ENCODE results near the gene PADI6. TPM values are rescaled to one million over a fixed set of nuclear protein-coding genes. Genes with fewer than 3 reads are reported as not detected.

Gene PADI6
- total RNA-seq, 1 donor from 2014 or later, result not detected

GRCh38 chr1:17352419-17352909, 19.5 kb upstream of the PADI6 start:
- no peak for DNase-seq (ENCODE audit: low spot score)

GRCh38 chr1:17355898-17356297, 16.1 kb upstream of the PADI6 start:
- DNase-seq (ENCODE audit: low spot score), result no peak

More at GRCh38 chr1:17352419-17352909, 19.5 kb upstream of the PADI6 start:
- intact Hi-C loops (cut with DNase I), result no loop called here

DNA sequence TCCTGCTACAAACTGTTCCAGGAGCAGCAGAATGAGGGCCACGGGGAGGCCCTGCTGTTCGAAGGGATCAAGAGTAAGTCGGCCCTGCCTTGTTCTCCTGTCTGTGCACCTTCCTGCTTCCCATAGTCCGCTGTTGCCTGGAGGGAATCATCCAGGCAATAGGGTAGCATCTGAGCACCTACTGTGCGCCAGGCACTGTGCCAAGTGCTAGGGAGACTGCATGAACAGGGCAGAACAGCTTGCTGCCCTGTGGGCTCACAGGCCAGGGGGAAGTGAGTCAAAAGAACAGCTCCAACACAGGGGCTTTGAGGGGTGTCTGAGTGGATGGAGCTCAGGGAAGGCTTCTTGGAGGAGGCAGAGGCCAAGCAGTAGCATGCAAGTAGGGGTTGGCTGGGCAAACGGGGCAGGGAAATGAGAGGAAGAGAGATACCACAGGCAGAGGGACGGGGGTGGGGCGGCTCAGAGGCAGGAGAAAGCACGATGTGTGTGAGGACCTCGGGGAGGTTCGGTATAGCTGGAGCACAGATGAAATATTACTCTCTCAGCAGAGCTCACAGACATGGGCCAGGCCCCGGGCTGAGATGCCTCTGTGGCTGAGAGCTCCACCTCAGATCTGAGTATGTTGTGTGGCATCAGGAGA, 15.5 kb upstream of the PADI6 start:
- intact Hi-C loops (cut with DNase I), result no loop called here

More at GRCh38 chr1:17355898-17356297, 16.1 kb upstream of the PADI6 start:
- intact Hi-C loops (cut with DNase I), result no loop called here

DNA sequence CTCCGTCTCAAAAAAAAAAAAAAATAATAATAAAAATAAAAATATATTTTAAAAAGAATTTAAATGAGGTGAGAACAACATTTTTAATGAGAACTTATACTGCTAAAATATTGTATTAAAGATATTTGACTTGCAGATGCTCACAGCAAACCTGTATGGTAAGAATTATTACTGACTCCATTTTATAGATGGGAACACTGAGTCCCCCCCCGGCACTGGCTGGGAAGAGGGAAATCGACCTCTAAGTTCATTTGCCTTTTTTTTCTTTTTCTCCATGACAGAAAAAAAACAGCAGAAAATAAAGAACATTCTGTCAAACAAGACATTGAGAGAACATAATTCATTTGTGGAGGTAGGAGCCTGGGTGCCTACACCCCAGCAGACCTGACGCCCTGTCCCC, 13.4 kb upstream of the PADI6 start:
- DNase-seq (ENCODE audit: low spot score), result no peak
- intact Hi-C loops (cut with DNase I), result no loop called here

More for the DNA sequence above, 15.5 kb upstream of the PADI6 start:
- no peak for DNase-seq (ENCODE audit: low spot score)

DNA sequence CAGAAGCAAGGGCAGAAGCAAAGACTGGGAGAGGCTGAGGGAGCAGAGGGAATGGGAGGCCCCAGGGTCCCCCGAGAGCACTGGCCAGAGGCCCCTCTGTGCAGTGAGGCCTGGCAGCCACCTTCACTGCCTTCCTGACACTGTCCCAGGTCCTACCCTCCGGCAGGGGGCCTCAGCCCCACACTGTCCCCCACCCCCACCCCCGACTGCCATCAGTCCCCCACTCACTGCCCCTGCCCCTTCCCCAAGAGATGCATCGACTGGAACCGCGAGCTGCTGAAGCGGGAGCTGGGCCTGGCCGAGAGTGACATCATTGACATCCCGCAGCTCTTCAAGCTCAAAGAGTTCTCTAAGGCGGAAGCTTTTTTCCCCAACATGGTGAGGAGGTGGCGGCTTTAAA, 13.0 kb upstream of the PADI6 start:
- intact Hi-C loops (cut with DNase I), result no loop called here
- no peak for DNase-seq (ENCODE audit: low spot score)

DNA sequence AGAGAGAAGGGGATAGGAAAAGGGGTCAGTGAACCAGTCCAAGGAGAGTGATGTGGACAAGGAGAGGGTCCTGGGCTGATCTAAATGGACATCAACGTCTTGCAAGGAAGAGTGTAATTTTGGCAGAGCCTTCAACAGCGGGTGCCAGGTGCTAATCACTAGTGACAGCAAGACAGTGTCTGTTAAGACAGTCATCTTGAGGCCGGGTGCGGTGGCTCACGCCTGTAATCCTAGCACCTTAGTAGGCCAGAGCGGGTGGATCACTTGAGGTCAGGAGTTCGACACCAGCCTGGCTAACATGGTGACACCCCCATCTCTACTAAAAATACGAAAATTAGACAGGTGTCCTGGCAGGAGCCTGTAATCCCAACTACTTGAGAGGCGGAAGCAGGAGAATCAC, 12.2 kb upstream of the PADI6 start:
- no peak for DNase-seq (ENCODE audit: low spot score)
- intact Hi-C loops (cut with DNase I), result no loop called here

DNA sequence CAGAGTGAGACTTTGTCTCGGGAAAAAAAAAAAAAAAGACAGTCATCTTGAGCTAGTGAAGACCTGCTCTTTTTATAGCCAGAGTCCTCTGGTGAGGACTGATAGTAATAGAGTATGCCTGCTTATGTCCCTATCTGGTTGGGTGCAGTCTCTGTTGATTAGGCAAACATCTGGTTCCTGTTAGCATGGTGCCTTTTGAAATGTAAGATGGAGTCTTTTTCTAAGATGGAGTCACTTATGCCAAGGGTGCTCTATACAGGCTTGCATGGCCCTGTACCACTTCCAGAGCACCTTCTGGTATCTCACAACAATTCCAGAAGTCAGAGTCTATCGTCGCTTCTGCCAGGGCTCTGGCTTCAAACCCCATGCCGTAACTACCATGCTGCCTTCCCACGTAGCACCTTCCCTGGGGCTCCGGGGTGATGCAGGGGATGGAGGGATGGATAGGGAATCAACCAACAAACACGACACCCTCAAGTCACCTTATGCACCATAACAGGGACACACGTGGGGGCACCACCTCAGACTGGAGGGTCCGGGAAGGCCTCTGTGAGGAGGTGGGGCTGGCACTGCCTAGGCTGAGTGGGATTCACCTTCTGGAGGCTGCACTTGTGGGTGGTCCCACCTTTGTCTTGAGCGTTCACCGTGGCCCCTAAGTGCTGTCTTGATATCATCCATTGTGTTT, 11.6 kb upstream of the PADI6 start:
- no peak for DNase-seq (ENCODE audit: low spot score)
- intact Hi-C loops (cut with DNase I), result no loop called here

DNA sequence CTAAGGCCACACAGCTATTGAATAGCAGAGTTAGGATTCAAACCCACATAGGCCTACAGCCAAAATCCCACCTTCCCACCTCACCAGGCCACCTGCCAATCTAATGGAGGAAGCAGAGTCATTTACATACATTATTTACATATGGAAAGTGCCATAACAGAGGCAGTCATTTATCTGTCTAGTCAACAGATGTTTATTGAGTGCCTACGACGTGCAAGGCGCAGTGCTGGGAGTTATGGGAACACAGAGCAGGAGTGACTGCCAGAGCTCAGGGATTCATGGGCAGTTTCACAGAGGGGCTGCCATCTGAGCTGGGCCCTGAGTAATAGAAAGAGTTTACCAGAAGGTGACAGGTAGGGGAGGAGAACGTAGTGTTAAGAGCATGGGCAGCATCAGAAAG, 10.3 kb upstream of the PADI6 start:
- DNase-seq (ENCODE audit: low spot score), result no peak
- intact Hi-C loops (cut with DNase I), result no loop called here

- DNase-seq (ENCODE audit: low spot score), result no peak
- intact Hi-C loops (cut with DNase I), result no loop called here
Observed at GRCh38 chr1:17363351-17363750, 8.6 kb upstream of the PADI6 start.

GRCh38 chr1:17363771-17364170, 8.2 kb upstream of the PADI6 start:
- intact Hi-C loops (cut with DNase I), result no loop called here
- no peak for DNase-seq (ENCODE audit: low spot score)

DNA sequence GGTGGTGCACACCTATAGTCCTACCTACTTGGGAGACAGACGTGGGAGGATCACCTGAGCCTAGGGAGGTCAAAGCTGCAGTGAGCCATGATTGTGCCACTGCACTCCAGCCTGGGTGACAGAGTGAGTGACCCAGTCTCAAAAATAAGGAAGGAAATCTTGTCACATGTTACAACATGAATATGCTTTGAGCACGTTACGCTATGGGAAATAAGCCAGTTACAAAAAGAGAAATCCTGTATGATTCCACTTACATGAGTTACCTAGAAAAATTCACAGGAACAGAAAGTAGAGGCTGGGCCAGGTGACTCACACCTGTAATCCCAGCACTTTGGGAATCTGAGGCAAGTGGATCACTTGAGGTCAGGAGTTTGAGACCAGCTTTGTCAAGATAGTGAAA, 6.7 kb upstream of the PADI6 start:
- intact Hi-C loops (cut with DNase I), result no loop called here
- no peak for DNase-seq (ENCODE audit: low spot score)

GRCh38 chr1:17369466-17369865, 2.5 kb upstream of the PADI6 start:
- intact Hi-C loops (cut with DNase I), result no loop called here
- no peak for DNase-seq (ENCODE audit: low spot score)

- no peak for DNase-seq (ENCODE audit: low spot score)
- intact Hi-C loops (cut with DNase I), result no loop called here
Observed at GRCh38 chr1:17370618-17371017, 1.4 kb upstream of the PADI6 start.

DNA sequence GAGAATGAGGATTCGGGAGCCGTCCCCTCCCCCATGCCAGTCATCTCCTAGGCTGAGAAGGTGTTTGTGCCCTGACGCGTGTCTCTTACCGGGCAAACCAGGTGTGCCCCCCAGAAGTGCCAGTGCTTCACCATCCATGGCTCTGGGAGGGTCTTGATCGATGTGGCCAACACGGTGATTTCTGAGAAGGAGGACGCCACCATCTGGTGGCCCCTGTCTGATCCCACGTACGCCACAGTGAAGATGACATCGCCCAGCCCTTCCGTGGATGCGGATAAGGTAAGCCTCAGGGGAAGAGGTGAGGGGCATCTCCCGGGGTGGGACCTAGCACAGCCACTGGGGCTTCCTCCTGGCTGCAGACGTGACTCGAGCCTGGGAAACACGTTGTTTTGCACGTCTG, 959 bp downstream of the PADI6 start:
- intact Hi-C loops (cut with DNase I), result no loop called here

DNA sequence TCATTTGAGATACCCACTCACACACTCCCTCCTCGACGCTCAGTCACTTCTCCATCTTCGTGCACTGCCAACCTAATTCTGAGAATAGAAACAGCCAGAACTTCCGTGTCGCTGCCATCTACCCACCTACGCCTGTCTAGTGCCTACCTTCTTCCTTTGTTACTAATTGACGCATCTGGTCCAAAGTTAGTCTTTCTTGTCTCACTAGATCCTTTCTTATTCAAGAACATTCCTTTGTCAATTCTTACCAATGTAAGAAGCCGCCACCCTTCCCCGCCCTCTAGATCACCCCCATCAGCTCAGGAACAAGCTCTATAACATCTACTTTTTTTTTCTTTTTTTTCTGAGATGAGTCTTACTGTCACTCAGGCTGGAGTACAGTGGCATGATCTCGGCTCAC, 3.7 kb downstream of the PADI6 start:
- intact Hi-C loops (cut with DNase I), result no loop called here
- DNase-seq (ENCODE audit: low spot score), result no peak

More for the DNA sequence above, 959 bp downstream of the PADI6 start:
- no peak for DNase-seq (ENCODE audit: low spot score)

- no peak for DNase-seq (ENCODE audit: low spot score)
- intact Hi-C loops (cut with DNase I), result no loop called here
Observed at GRCh38 chr1:17377325-17377953, 5.4 kb downstream of the PADI6 start.

GRCh38 chr1:17381161-17381560, 9.2 kb downstream of the PADI6 start:
- DNase-seq (ENCODE audit: low spot score), result no peak
- intact Hi-C loops (cut with DNase I), result no loop called here

DNA sequence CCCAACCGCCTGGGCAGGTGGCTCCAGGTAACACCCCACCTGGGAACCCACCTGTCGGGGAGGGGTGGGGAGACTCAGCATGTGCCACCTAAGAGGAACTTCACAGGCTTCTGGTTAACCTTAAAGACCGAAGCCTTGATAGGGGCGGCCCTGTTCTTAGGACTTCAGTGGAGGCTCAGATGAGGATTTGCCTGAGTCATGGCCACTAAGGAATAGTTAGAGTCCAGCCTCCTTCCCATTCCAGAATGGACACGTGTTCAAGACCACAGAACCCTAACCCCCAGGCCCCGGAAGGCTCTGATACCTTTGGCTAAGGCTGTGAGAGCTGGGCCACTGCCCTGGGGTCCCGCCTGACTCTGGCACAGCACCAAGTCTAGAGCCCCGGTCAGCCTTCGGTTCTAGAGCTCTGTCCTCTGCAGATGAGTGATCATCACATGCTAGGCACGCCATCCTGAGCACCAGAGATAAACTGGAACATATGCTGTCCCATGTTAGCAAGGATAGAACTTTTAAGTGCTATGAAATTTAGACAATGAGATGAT, 20.3 kb downstream of the PADI6 start:
- no peak for DNase-seq (ENCODE audit: low spot score)
- intact Hi-C loops (cut with DNase I), result no loop called here

DNA sequence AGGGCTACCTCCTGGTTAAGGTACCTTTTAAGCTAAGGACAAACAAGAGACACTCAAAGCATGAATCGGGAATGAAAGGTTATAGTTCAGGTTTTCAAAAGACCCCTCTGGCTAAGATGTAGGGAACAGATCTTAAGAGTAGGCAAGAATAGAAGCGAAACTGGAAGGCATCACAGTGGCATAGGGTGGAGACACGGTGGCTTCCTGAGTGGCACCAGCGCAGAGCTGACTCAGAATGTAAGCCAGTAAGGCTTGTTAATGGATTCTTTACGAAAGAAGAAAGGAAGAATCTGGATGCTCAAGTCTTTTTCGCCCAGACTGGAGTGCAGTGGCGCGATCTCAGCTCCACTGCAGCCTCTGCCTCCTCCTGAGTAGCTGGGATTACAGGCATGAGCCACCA, 21.2 kb downstream of the PADI6 start:
- intact Hi-C loops (cut with DNase I), result no loop called here
- no peak for DNase-seq (ENCODE audit: low spot score)

- intact Hi-C loops (cut with DNase I), result no loop called here
- no peak for DNase-seq (ENCODE audit: low spot score)
Observed at GRCh38 chr1:17397910-17398695, 26.1 kb downstream of the PADI6 start.
